ENCODE measurements around the gene GPR137.
"Not testable (repeated sequence)": the region's sequence is repeated elsewhere in the genome, so short reads cannot be mapped to it uniquely, and the experiment has no call there.

DNA sequence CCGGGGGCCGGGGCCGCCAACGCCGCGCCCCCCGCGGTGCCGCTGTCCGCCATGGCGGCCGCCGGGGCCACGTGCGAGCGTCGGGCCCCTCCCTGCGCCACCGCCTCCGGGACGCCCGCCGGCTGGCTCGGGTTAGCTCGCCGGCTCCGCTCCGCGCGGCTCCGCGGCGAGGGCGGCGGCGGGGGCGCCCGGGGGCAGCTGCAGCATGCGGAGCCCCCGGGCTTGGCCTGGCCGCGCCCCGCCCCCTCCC lies 39.1 kb upstream of the GPR137 start:
- not testable (repeated sequence) for TF ChIP-seq POLR2A (IDR thresholded peaks at IDR 0.05)
- TF ChIP-seq, protein P1, sequence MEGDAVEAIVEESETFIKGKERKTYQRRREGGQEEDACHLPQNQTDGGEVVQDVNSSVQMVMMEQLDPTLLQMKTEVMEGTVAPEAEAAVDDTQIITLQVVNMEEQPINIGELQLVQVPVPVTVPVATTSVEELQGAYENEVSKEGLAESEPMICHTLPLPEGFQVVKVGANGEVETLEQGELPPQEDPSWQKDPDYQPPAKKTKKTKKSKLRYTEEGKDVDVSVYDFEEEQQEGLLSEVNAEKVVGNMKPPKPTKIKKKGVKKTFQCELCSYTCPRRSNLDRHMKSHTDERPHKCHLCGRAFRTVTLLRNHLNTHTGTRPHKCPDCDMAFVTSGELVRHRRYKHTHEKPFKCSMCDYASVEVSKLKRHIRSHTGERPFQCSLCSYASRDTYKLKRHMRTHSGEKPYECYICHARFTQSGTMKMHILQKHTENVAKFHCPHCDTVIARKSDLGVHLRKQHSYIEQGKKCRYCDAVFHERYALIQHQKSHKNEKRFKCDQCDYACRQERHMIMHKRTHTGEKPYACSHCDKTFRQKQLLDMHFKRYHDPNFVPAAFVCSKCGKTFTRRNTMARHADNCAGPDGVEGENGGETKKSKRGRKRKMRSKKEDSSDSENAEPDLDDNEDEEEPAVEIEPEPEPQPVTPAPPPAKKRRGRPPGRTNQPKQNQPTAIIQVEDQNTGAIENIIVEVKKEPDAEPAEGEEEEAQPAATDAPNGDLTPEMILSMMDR (IDR thresholded peaks at IDR 0.05): not testable (repeated sequence)

Measured in adrenal gland (tissue), 5 donors.